Kidney capillary endothelial cell (primary cell): Measurements from ENCODE around the gene DCAF12.
A peak's percentile ranks its signal among the peaks of the same experiment; 100 is the strongest.
"Not testable (repeated sequence)": the region's sequence is repeated elsewhere in the genome, so short reads cannot be mapped to it uniquely, and the experiment has no call there.

Experiments
- DNase-seq: peaks from one replicate; pipeline ENCODE4 v3.0.0-alpha.2; 2018; ENCODE audit warnings: low spot score

The DCAF12 gene

GRCh38 chr9:34126207-34127034, at the start of gene DCAF12:
Gene DCAF12 (minus strand): TSS chr9:34126698. CDS start chr9:34126431, 267 bp downstream.
- DNase-seq: peak; percentile 88

- DNase-seq: no peak
Observed at GRCh38 chr9:34176089-34176488, 49.6 kb upstream of the DCAF12 start.

GRCh38 chr9:34171753-34172535, 45.4 kb upstream of the DCAF12 start:
- DNase-seq: no peak

GRCh38 chr9:34170237-34170991, 43.9 kb upstream of the DCAF12 start:
- no peak for DNase-seq

- DNase-seq: no peak
Observed at GRCh38 chr9:34169125-34169524, 42.6 kb upstream of the DCAF12 start.

GRCh38 chr9:34163434-34163833, 36.9 kb upstream of the DCAF12 start:
- no peak for DNase-seq

- DNase-seq: no peak
Observed at GRCh38 chr9:34158362-34158869, 31.9 kb upstream of the DCAF12 start.

- DNase-seq: no peak
Observed at GRCh38 chr9:34157898-34158297, 31.4 kb upstream of the DCAF12 start.

- no peak for DNase-seq
Observed at GRCh38 chr9:34157318-34157717, 30.8 kb upstream of the DCAF12 start.

GRCh38 chr9:34154057-34154456, 27.6 kb upstream of the DCAF12 start:
- DNase-seq: no peak

- no peak for DNase-seq
Observed at GRCh38 chr9:34151398-34151797, 24.9 kb upstream of the DCAF12 start.

GRCh38 chr9:34145165-34145564, 18.7 kb upstream of the DCAF12 start:
- no peak for DNase-seq

GRCh38 chr9:34143116-34143515, 16.6 kb upstream of the DCAF12 start:
- DNase-seq: no peak

GRCh38 chr9:34140853-34141252, 14.4 kb upstream of the DCAF12 start:
- no peak for DNase-seq

- no peak for DNase-seq
Observed at GRCh38 chr9:34139477-34140146, 13.1 kb upstream of the DCAF12 start.

- DNase-seq: not testable (repeated sequence)
Observed at GRCh38 chr9:34138644-34139043, 12.1 kb upstream of the DCAF12 start.

GRCh38 chr9:34134521-34134920, 8.0 kb upstream of the DCAF12 start:
- no peak for DNase-seq

GRCh38 chr9:34133436-34133949, 7.0 kb upstream of the DCAF12 start:
- no peak for DNase-seq

- no peak for DNase-seq
Observed at GRCh38 chr9:34131571-34131970, 5.1 kb upstream of the DCAF12 start.

- no peak for DNase-seq
Observed at GRCh38 chr9:34127035-34127948, 794 bp upstream of the DCAF12 start.
